OCI-LY3 (cell line): ENCODE data around the gene ASTL.

ENCODE experiments used
- EZH2phosphoT487 ChIP-seq: fragments of 200-600 bp; shearing (Covaris generic); IDR thresholded peaks from 2 replicates; pipeline ENCODE4 v1.6.1; 2018; ENCODE audit warnings: antibody characterized with exemption, mixed run types, low read depth
- TF ChIP-seq, protein P1 (sequence below): fragments of 200-600, 300-600 bp; sonication (generic); IDR thresholded peaks from 2 replicates; pipeline ENCODE4 v1.5.1; 2014; ENCODE audit warnings: antibody characterized with exemption, low read length, low read depth

GRCh38 chr2:96099861-96100798, 38.2 kb downstream of the ASTL start:
- TF ChIP-seq, protein P1, sequence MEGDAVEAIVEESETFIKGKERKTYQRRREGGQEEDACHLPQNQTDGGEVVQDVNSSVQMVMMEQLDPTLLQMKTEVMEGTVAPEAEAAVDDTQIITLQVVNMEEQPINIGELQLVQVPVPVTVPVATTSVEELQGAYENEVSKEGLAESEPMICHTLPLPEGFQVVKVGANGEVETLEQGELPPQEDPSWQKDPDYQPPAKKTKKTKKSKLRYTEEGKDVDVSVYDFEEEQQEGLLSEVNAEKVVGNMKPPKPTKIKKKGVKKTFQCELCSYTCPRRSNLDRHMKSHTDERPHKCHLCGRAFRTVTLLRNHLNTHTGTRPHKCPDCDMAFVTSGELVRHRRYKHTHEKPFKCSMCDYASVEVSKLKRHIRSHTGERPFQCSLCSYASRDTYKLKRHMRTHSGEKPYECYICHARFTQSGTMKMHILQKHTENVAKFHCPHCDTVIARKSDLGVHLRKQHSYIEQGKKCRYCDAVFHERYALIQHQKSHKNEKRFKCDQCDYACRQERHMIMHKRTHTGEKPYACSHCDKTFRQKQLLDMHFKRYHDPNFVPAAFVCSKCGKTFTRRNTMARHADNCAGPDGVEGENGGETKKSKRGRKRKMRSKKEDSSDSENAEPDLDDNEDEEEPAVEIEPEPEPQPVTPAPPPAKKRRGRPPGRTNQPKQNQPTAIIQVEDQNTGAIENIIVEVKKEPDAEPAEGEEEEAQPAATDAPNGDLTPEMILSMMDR: no peak
- no peak for TF ChIP-seq EZH2phosphoT487
